ENCODE results near the gene EHMT2.

Gene EHMT2

GRCh38 chr6:31888276-31889258, 8.9 kb downstream of the EHMT2 start:
- DNase-seq (ENCODE audit: low read depth in 2 of 2), result no peak

- no peak for DNase-seq (ENCODE audit: low read depth in 2 of 2)
Measured at GRCh38 chr6:31887173-31888007, 10.1 kb downstream of the EHMT2 start.

- DNase-seq (ENCODE audit: low read depth in 2 of 2), result no peak
Measured at GRCh38 chr6:31886541-31886991, 10.9 kb downstream of the EHMT2 start.

- no peak for DNase-seq (ENCODE audit: low read depth in 2 of 2)
Measured at GRCh38 chr6:31884528-31885035, 12.9 kb downstream of the EHMT2 start.

- DNase-seq (ENCODE audit: low read depth in 2 of 2), result no peak
Measured at GRCh38 chr6:31883676-31884075, 13.8 kb downstream of the EHMT2 start.

GRCh38 chr6:31882344-31882743, 15.2 kb downstream of the EHMT2 start:
- no peak for DNase-seq (ENCODE audit: low read depth in 2 of 2)

- DNase-seq (ENCODE audit: low read depth in 2 of 2), result no peak
Measured at GRCh38 chr6:31881136-31881859, 16.2 kb downstream of the EHMT2 start.

GRCh38 chr6:31880616-31881015, 16.9 kb downstream of the EHMT2 start:
- no peak for DNase-seq (ENCODE audit: low read depth in 2 of 2)

- DNase-seq (ENCODE audit: low read depth in 2 of 2), result no peak
Measured at GRCh38 chr6:31879901-31880300, 17.6 kb downstream of the EHMT2 start.

- no peak for DNase-seq (ENCODE audit: low read depth in 2 of 2)
Measured at GRCh38 chr6:31879143-31879542, 18.4 kb downstream of the EHMT2 start.

- DNase-seq (ENCODE audit: low read depth in 2 of 2), result no peak
Measured at GRCh38 chr6:31878726-31879125, 18.8 kb downstream of the EHMT2 start, which contains the start of gene SLC44A4. Gene SLC44A4, minus strand, starts transcription at chr6:31878997. Its CDS starts 17 bp downstream, at chr6:31878980.

GRCh38 chr6:31878222-31878621, 19.3 kb downstream of the EHMT2 start:
- DNase-seq (ENCODE audit: low read depth in 2 of 2), result no peak

- no peak for DNase-seq (ENCODE audit: low read depth in 2 of 2)
Measured at GRCh38 chr6:31877651-31878161, 19.8 kb downstream of the EHMT2 start.

- DNase-seq (ENCODE audit: low read depth in 2 of 2), result no peak
Measured at GRCh38 chr6:31877125-31877650, 20.3 kb downstream of the EHMT2 start.

- DNase-seq (ENCODE audit: low read depth in 2 of 2), result no peak
Measured at GRCh38 chr6:31876357-31876756, 21.1 kb downstream of the EHMT2 start.

- no peak for DNase-seq (ENCODE audit: low read depth in 2 of 2)
Measured at GRCh38 chr6:31875877-31876276, 21.6 kb downstream of the EHMT2 start.

- DNase-seq (ENCODE audit: low read depth in 2 of 2), result no peak
Measured at GRCh38 chr6:31874836-31875572, 22.5 kb downstream of the EHMT2 start.

GRCh38 chr6:31874084-31874670, 23.3 kb downstream of the EHMT2 start:
- DNase-seq (ENCODE audit: low read depth in 2 of 2), result no peak

- no peak for DNase-seq (ENCODE audit: low read depth in 2 of 2)
Measured at GRCh38 chr6:31871046-31871659, 26.3 kb downstream of the EHMT2 start.

Measured in activated CD8-positive, alpha-beta memory T cell treated with anti-CD3 and anti-CD28 coated beads for 4 hours (primary cell).